ENCODE measurements around the gene NAT10. TPM values are rescaled to one million over a fixed set of nuclear protein-coding genes. Genes with fewer than 3 reads are reported as not detected.

Gene NAT10
- total RNA-seq (ENCODE audit: low replicate concordance): 9.7 and 10.5 TPM in 2 replicates

DNA sequence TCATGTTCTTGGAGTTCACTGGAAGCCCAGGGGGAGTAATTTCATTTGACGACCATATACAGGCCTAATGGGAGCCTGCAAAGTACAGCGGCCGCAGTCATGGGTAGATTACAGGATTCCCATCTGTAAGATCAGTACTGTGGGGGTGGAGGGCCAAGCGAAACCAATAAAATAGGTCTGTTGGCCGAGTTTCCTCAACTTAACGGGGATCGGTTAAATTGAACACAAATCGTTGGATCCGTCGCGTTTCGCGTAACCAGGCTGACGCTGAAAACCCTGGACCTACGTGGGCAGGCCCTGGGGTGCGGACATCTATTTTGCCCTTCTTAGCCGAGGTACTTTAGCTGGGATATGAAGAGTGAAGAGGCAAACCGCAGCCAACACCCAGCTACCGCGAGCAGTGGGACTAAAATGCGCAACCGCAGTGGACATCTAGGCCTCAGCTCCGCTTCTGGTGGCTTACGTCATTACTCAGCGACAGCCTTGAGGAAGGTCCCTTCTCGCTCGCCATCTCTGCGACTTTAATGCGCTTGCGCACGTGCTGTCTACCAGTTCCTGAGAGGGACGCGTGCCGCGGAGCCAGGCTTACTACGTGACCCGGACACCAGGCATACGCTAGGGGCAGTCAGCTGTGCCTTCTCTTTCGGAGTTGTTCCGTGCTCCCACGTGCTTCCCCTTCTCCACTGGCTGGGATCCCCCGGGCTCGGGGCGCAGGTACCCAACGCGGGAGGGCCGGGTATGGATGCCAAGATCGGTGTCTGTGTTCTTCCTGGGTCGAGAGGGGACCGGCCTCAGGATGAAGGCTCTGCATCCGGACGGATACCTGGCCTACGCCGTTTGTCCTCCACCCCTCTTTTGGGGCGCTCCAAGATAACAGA, at the start of gene NAT10:
Gene NAT10 (plus strand): TSS at position 551 of the 878 bp plus-strand sequence. CDS start 2,597 bp downstream, outside the sequence.

Other genes starting within 250 kb of the NAT10 start
- 2.1 and 41.3 TPM in 2 replicates for gene LMO2, start 213.6 kb upstream of the NAT10 start, total RNA-seq (ENCODE audit: low replicate concordance)
- 124 and 172 TPM in 2 replicates for gene CAPRIN1, start 53.9 kb upstream of the NAT10 start, total RNA-seq (ENCODE audit: low replicate concordance)